Glomerular visceral epithelial cell (primary cell): Measurements from ENCODE around the gene PPM1M.

Experiments
- DNase-seq: peaks from one replicate; pipeline ENCODE4 v3.0.0-alpha.2; 2016; ENCODE audit errors: extremely low spot score

The PPM1M gene

GRCh38 chr3:52245322-52246263 is at the start of gene PPM1M:
Gene PPM1M, plus strand, starts transcription at chr3:52245759. Its CDS starts 66 bp downstream, at chr3:52245825.
- peak; percentile 16 for DNase-seq

- DNase-seq: peak; percentile 25
These were observed 49.7 kb upstream of the PPM1M start for GRCh38 chr3:52195823-52196331.

- no peak for DNase-seq
These were observed 48.6 kb upstream of the PPM1M start for GRCh38 chr3:52196977-52197376.

GRCh38 chr3:52197499-52197841 is 48.1 kb upstream of the PPM1M start:
- no peak for DNase-seq

GRCh38 chr3:52197842-52198625 is 47.5 kb upstream of the PPM1M start, which contains the start of gene ALAS1:
Gene ALAS1, plus strand, starts transcription at chr3:52198160. Its CDS starts 1,082 bp downstream, at chr3:52199242.
- DNase-seq: peak; percentile 93

GRCh38 chr3:52198643-52199608 is 46.6 kb upstream of the PPM1M start:
- DNase-seq: no peak

- no peak for DNase-seq
These were observed 44.4 kb upstream of the PPM1M start for GRCh38 chr3:52200981-52201679.

- DNase-seq: no peak
These were observed 43.0 kb upstream of the PPM1M start for GRCh38 chr3:52202384-52203077.

- DNase-seq: no peak
These were observed 41.9 kb upstream of the PPM1M start for GRCh38 chr3:52203701-52204100.

- DNase-seq: no peak
These were observed 41.1 kb upstream of the PPM1M start for GRCh38 chr3:52204337-52205073.

GRCh38 chr3:52205727-52206372 is 39.7 kb upstream of the PPM1M start:
- DNase-seq: peak; percentile 47

GRCh38 chr3:52208556-52208955 is 37.0 kb upstream of the PPM1M start:
- no peak for DNase-seq

- no peak for DNase-seq
These were observed 35.5 kb upstream of the PPM1M start for GRCh38 chr3:52210037-52210436.

- no peak for DNase-seq
These were observed 35.0 kb upstream of the PPM1M start for GRCh38 chr3:52210550-52211046.

- no peak for DNase-seq
These were observed 34.2 kb upstream of the PPM1M start for GRCh38 chr3:52211268-52211891.

GRCh38 chr3:52213005-52213404 is 32.6 kb upstream of the PPM1M start:
- DNase-seq: no peak

- DNase-seq: no peak
These were observed 31.7 kb upstream of the PPM1M start for GRCh38 chr3:52213901-52214300.

- DNase-seq: no peak
These were observed 30.2 kb upstream of the PPM1M start for GRCh38 chr3:52215351-52215750.
